H9 (cell line): ENCODE results near the gene SFTPA2. TPM values are rescaled to one million over a fixed set of nuclear protein-coding genes. Genes with fewer than 3 reads are reported as not detected.

ENCODE experiments used
- DNase-seq: peaks from one replicate; pipeline ENCODE4 v3.0.0-alpha.2; 2017
- H2AFZ ChIP-seq: one replicate; pipeline ENCODE4 v1.6.1; 2013; ENCODE audit warnings: mild to moderate bottlenecking, low read length, control low read depth, moderate library complexity
- H2AK5ac ChIP-seq: 2 replicates; pipeline ENCODE4 v1.6.1; 2013; ENCODE audit warnings: low read length, control low read depth, mixed read lengths; ENCODE audit not compliant: insufficient read length
- H2BK120ac ChIP-seq: one replicate; pipeline ENCODE4 v1.6.1; 2013; ENCODE audit warnings: low read depth, mild to moderate bottlenecking, low read length, control low read depth, inconsistent platforms; ENCODE audit not compliant: poor library complexity, severe bottlenecking
- H2BK12ac ChIP-seq: 2 replicates; pipeline ENCODE4 v1.6.1; 2013; ENCODE audit warnings: low read length, control low read depth, mixed read lengths, low read depth; ENCODE audit not compliant: insufficient read length
- H2BK15ac ChIP-seq: 2 replicates; pipeline ENCODE4 v1.6.1; 2013; ENCODE audit warnings: low read depth, low read length, control low read depth
- H2BK20ac ChIP-seq: one replicate; pipeline ENCODE4 v1.6.1; 2013; ENCODE audit warnings: low read depth, mild to moderate bottlenecking, low read length, control low read depth, inconsistent platforms; ENCODE audit not compliant: poor library complexity, severe bottlenecking
- H2BK5ac ChIP-seq: 2 replicates; pipeline ENCODE4 v1.6.1; 2013; ENCODE audit warnings: low read length, control low read depth, mixed read lengths; ENCODE audit not compliant: insufficient read length
- H3K14ac ChIP-seq: 2 replicates; pipeline ENCODE4 v1.6.1; 2013; ENCODE audit warnings: low read length, control low read depth; ENCODE audit not compliant: insufficient read depth
- H3K18ac ChIP-seq: 2 replicates; pipeline ENCODE4 v1.6.1; 2013; ENCODE audit warnings: low read depth, mild to moderate bottlenecking, mixed read lengths, low read length, control low read depth; ENCODE audit not compliant: insufficient read length
- H3K23ac ChIP-seq: 2 replicates; pipeline ENCODE4 v1.6.1; 2013; ENCODE audit warnings: low read length, control low read depth, mixed read lengths, low read depth; ENCODE audit not compliant: insufficient read length
- H3K23me2 ChIP-seq: 2 replicates; pipeline ENCODE4 v1.6.1; 2013; ENCODE audit warnings: low read depth, mild to moderate bottlenecking, mixed read lengths, low read length, control low read depth; ENCODE audit not compliant: insufficient read length, poor library complexity, severe bottlenecking
- H3K27ac ChIP-seq: 2 replicates; pipeline ENCODE4 v1.5.1; 2013; ENCODE audit warnings: low read length, control low read depth, mixed read lengths, low read depth; ENCODE audit not compliant: insufficient read length
- H3K27me3 ChIP-seq: 2 replicates; pipeline ENCODE4 v1.6.1; 2013; ENCODE audit warnings: low read length, control low read depth, inconsistent platforms; ENCODE audit not compliant: insufficient read depth
- H3K4ac ChIP-seq: 2 replicates; pipeline ENCODE4 v1.6.1; 2013; ENCODE audit warnings: low read depth, mild to moderate bottlenecking, control low read depth, inconsistent platforms, low read length, moderate library complexity
- H3K4me1 ChIP-seq: 2 replicates; pipeline ENCODE4 v1.6.1; 2013; ENCODE audit warnings: low read length, control low read depth, inconsistent platforms; ENCODE audit not compliant: insufficient read depth
- H3K4me2 ChIP-seq: 2 replicates; pipeline ENCODE4 v1.6.1; 2013; ENCODE audit warnings: low read length, control low read depth, mixed read lengths; ENCODE audit not compliant: insufficient read length, insufficient read depth
- H3K56ac ChIP-seq: 2 replicates; pipeline ENCODE4 v1.6.1; 2013; ENCODE audit warnings: low read depth, mild to moderate bottlenecking, mixed read lengths, low read length, control low read depth; ENCODE audit not compliant: insufficient read length
- H3K79me1 ChIP-seq: 2 replicates; pipeline ENCODE4 v1.6.1; 2013; ENCODE audit warnings: low read depth, mild to moderate bottlenecking, moderate library complexity, low read length, control low read depth, inconsistent platforms; ENCODE audit not compliant: insufficient read depth, poor library complexity, severe bottlenecking
- H3K79me2 ChIP-seq: 2 replicates; pipeline ENCODE4 v1.6.1; 2013; ENCODE audit warnings: low read length, control low read depth, inconsistent platforms; ENCODE audit not compliant: insufficient read depth
- H3K9ac ChIP-seq: 2 replicates; pipeline ENCODE4 v1.6.1; 2013; ENCODE audit warnings: low read length, control low read depth, mixed read lengths; ENCODE audit not compliant: insufficient read length; ENCODE audit errors: extremely low read depth
- H3K9me3 ChIP-seq: one replicate; pipeline ENCODE4 v1.6.1; 2013; ENCODE audit warnings: low read depth, low read length, inconsistent platforms; ENCODE audit not compliant: control insufficient read depth
- H3T11ph ChIP-seq: one replicate; pipeline ENCODE4 v1.6.1; 2013; ENCODE audit warnings: mild to moderate bottlenecking, low read length, control low read depth, inconsistent platforms
- H4K20me1 ChIP-seq: one replicate; pipeline ENCODE4 v1.6.1; 2013; ENCODE audit not compliant: control insufficient read depth, insufficient read length, insufficient read depth
- H4K5ac ChIP-seq: 2 replicates; pipeline ENCODE4 v1.6.1; 2013; ENCODE audit warnings: low read depth, mild to moderate bottlenecking, mixed read lengths, low read length, control low read depth; ENCODE audit not compliant: insufficient read length
- H4K8ac ChIP-seq: replicated peaks from 2 replicates; pipeline ENCODE4 v1.6.1; 2013; ENCODE audit warnings: low read length, control low read depth, mixed read lengths, low read depth; ENCODE audit not compliant: insufficient read length
- H4K91ac ChIP-seq: 2 replicates; pipeline ENCODE4 v1.6.1; 2013; ENCODE audit warnings: low read depth, mild to moderate bottlenecking, moderate library complexity, mixed read lengths, low read length, control low read depth; ENCODE audit not compliant: insufficient read length
- H3K27ac Mint-ChIP-seq, 3 experiments: 2 replicates in 2 of 3; 3 replicates in 1 of 3; pipeline ENCODE4 v1.8.0; 2020 to 2021; ENCODE audit warnings: mixed read lengths in 3 of 3, mild to moderate bottlenecking in 1 of 3, moderate library complexity in 1 of 3
- H3K27me3 Mint-ChIP-seq: 2 replicates; pipeline ENCODE4 v1.8.0; 2021; ENCODE audit warnings: low read depth, mild to moderate bottlenecking, moderate library complexity, mixed read lengths
- H3K36me3 Mint-ChIP-seq, 3 experiments: 2 replicates in 2 of 3; 3 replicates in 1 of 3; pipeline ENCODE4 v1.8.0; 2020 to 2021; ENCODE audit warnings: low read depth in 3 of 3, mixed read lengths in 3 of 3; ENCODE audit not compliant: insufficient read depth in 1 of 3
- H3K4me1 Mint-ChIP-seq, 2 experiments: 2 replicates each; pipeline ENCODE4 v1.8.0; 2020; ENCODE audit warnings: mixed read lengths in 2 of 2
- H3K4me3 Mint-ChIP-seq, 2 experiments: 2 replicates in 1 of 2; 3 replicates in 1 of 2; pipeline ENCODE4 v1.8.0; 2020 to 2021; ENCODE audit warnings: mild to moderate bottlenecking in 2 of 2, mixed read lengths in 2 of 2, moderate library complexity in 1 of 2
- H3K9me3 Mint-ChIP-seq, 2 experiments: 2 replicates in 1 of 2; 3 replicates in 1 of 2; pipeline ENCODE4 v1.8.0; 2020; ENCODE audit warnings: mild to moderate bottlenecking in 2 of 2, mixed read lengths in 2 of 2, moderate library complexity in 1 of 2
- CTCF ChIP-seq: fragments of 200-600 bp; sonication (generic); conservative IDR thresholded peaks from 3 replicates; pipeline ENCODE4 v1.8.0; 2021; ENCODE audit warnings: antibody characterized with exemption, mild to moderate bottlenecking
- WGBS: extraction: QIAGEN DNeasy Blood & Tissue Kit; methylation state at CpG from one replicate; pipeline ENCODE4 v1.1.7; 2013; ENCODE audit warnings: missing lambda C conversion rate, low lambda C conversion rate, mixed read lengths; ENCODE audit not compliant: insufficient read length; ENCODE audit errors: extremely low coverage; 5-methylcytosine and 5-hydroxymethylcytosine counted together
- total RNA-seq: library from RNA; stranded (reverse); gene quantifications from 2 replicates; pipeline ENCODE4 v1.2.1, GENCODE V29; 2021

Gene SFTPA2
- total RNA-seq, 1 experiment from 2014 or later, result not detected

- Histone ChIP-seq H3K23me2 (no peaks in the 10 kb centered on the region), H2BK5ac (no peak overlapping the region), H3K18ac (no peak overlapping the region), H2BK120ac (no peak overlapping the region), H3K4ac (no peak overlapping the region), H4K8ac (no peak overlapping the region), H3T11ph (no peak overlapping the region), H3K56ac (no peak overlapping the region), H2BK12ac (no peak overlapping the region), H2BK15ac (no peak overlapping the region), H3K23ac (no peak overlapping the region), H3K14ac (no peak overlapping the region), H3K4me2 (no peak overlapping the region), H3K4me1 (no peaks in the 10 kb centered on the region), H2AK5ac (no peak overlapping the region), H4K20me1 (no peaks in the 10 kb centered on the region), H2BK20ac (no peak overlapping the region), H3K79me2 (no peaks in the 10 kb centered on the region), H2AFZ (no peak overlapping the region), H3K9me3 (no peaks in the 10 kb centered on the region), H3K27me3 (no peaks in the 10 kb centered on the region), H3K27ac (no peak overlapping the region), H4K91ac (no peak overlapping the region), H3K9ac (no peak overlapping the region), H4K5ac (no peak overlapping the region), H3K79me1 (no peaks in the 10 kb centered on the region)
- Mint-ChIP-seq H3K36me3 (no peaks in the 10 kb centered on the region), H3K27me3 (peaks cover 14% of the 10 kb centered on the region), H3K4me3 (no peak overlapping the region), H3K9me3 (peaks cover 3 to 6% of the 10 kb centered on the region in 2 experiments; a peak in 4 of 5 replicates), H3K27ac (no peak overlapping the region), H3K4me1 (peaks cover 0 to 4% of the 10 kb centered on the region in 2 experiments; a peak in 1 of 4 replicates)
- TF ChIP-seq CTCF, result no peak
- no CpG with 5 or more reads among the region's 6 CpGs for WGBS
- DNase-seq, result no peak
Observed at GRCh38 chr10:79582096-79582495, 21.9 kb upstream of the SFTPA2 start.
